GM12801 (cell line): ENCODE results near the gene SSRP1.

Experiments used
- CTCF ChIP-seq: IDR thresholded peaks from one replicate; pipeline ENCODE4 v1.5.1; 2011; ENCODE audit warnings: control low read depth; ENCODE audit not compliant: insufficient read length; ENCODE audit errors: extremely low read depth

SSRP1 gene

GRCh38 chr11:57323855-57324153 lies 11.9 kb downstream of the SSRP1 start:
- no peak for TF ChIP-seq CTCF

- TF ChIP-seq CTCF = no peak
Measured at GRCh38 chr11:57323167-57323854, 12.4 kb downstream of the SSRP1 start.

GRCh38 chr11:57322256-57323166 lies 13.2 kb downstream of the SSRP1 start:
- TF ChIP-seq CTCF = no peak

GRCh38 chr11:57321388-57322255 lies 14.1 kb downstream of the SSRP1 start:
- no peak for TF ChIP-seq CTCF

- TF ChIP-seq CTCF = no peak
Measured at GRCh38 chr11:57320719-57321387, 14.8 kb downstream of the SSRP1 start.

GRCh38 chr11:57320067-57320718 lies 15.5 kb downstream of the SSRP1 start:
- no peak for TF ChIP-seq CTCF
